ENCODE data around the gene PGP. TPM values are rescaled to one million over a fixed set of nuclear protein-coding genes. Genes with fewer than 3 reads are reported as not detected.

Gene PGP
- total RNA-seq, 4 donors from 2014 or later, result 13.1 to 27.0 (median 23.2) TPM

- Histone ChIP-seq H3K4me1 (peaks cover 0 to 16% (median 0%) of the 10 kb centered on the region in 4 donors), H3K27ac (no peak overlapping the region), H3K36me3 (peaks cover 6 to 89% (median 37%) of the 10 kb centered on the region in 3 donors), H3K4me3 (no peak overlapping the region), H3K9me3 (no peaks in the 10 kb centered on the region), H3K27me3 (no peaks in the 10 kb centered on the region)
- WGBS, 2 donors, result 83 to 87% methylated on average over 12 to 13 of the region's 13 CpGs
- no peak for DNase-seq (ENCODE audit: low spot score in 2 of 2)
- no peak for TF ChIP-seq POLR2A (IDR thresholded peaks at IDR 0.05)
- TF ChIP-seq CTCF (IDR thresholded peaks at IDR 0.05), result no peak
- TF ChIP-seq EP300 (IDR thresholded peaks at IDR 0.05), result no peak
Measured at GRCh38 chr16:2230376-2230775, 15.7 kb upstream of the PGP start.

GRCh38 chr16:2229632-2230250 lies 15.1 kb upstream of the PGP start:
- no peaks in the 10 kb centered on the region for H3K27me3 ChIP-seq
- peaks cover 6 to 83% (median 35%) of the 10 kb centered on the region in 3 donors for H3K36me3 ChIP-seq
- 85 to 86% methylated on average over 21 of the region's 23 CpGs for WGBS, 2 donors
- TF ChIP-seq CTCF (IDR thresholded peaks at IDR 0.05) (no peak), EP300 (IDR thresholded peaks at IDR 0.05) (no peak), POLR2A (IDR thresholded peaks at IDR 0.05) (no peak)
- DNase-seq (ENCODE audit: low spot score in 2 of 2), result no peak
- no peak overlapping the region for H3K4me3 ChIP-seq
- no peak overlapping the region for H3K27ac ChIP-seq
- H3K4me1 ChIP-seq, result peaks cover 0 to 22% (median 6%) of the 10 kb centered on the region in 4 donors
- H3K9me3 ChIP-seq, result no peaks in the 10 kb centered on the region

GRCh38 chr16:2229091-2229490 lies 14.5 kb upstream of the PGP start:
- no peak for DNase-seq (ENCODE audit: low spot score in 2 of 2)
- WGBS, 2 donors, result 85 to 96% methylated on average over 11 to 12 of the region's 12 CpGs
- peaks cover 6 to 76% (median 34%) of the 10 kb centered on the region in 3 donors for H3K36me3 ChIP-seq
- H3K27me3 ChIP-seq, result no peaks in the 10 kb centered on the region
- peaks cover 0 to 29% (median 11%) of the 10 kb centered on the region in 4 donors for H3K4me1 ChIP-seq
- no peaks in the 10 kb centered on the region for H3K9me3 ChIP-seq
- no peak overlapping the region for H3K4me3 ChIP-seq
- TF ChIP-seq EP300 (IDR thresholded peaks at IDR 0.05), result no peak
- TF ChIP-seq POLR2A (IDR thresholded peaks at IDR 0.05), result no peak
- TF ChIP-seq CTCF (IDR thresholded peaks at IDR 0.05), result no peak
- no peak overlapping the region for H3K27ac ChIP-seq

GRCh38 chr16:2228161-2228824 lies 13.7 kb upstream of the PGP start:
- no peak overlapping the region for H3K27ac ChIP-seq
- no peaks in the 10 kb centered on the region for H3K27me3 ChIP-seq
- H3K4me1 ChIP-seq, result peaks cover 0 to 30% (median 12%) of the 10 kb centered on the region in 4 donors
- no peak for TF ChIP-seq CTCF (IDR thresholded peaks at IDR 0.05)
- no peak for TF ChIP-seq EP300 (IDR thresholded peaks at IDR 0.05)
- no peak for TF ChIP-seq POLR2A (IDR thresholded peaks at IDR 0.05)
- H3K36me3 ChIP-seq, result peaks cover 6 to 68% (median 32%) of the 10 kb centered on the region in 3 donors
- 89 to 92% methylated on average over 8 to 23 of the region's 25 CpGs for WGBS, 2 donors
- no peak overlapping the region for H3K4me3 ChIP-seq
- no peak for DNase-seq (ENCODE audit: low spot score in 2 of 2)
- no peaks in the 10 kb centered on the region for H3K9me3 ChIP-seq

- 83 to 90% methylated on average over 6 of the region's 6 CpGs for WGBS, 2 donors
- DNase-seq (ENCODE audit: low spot score in 2 of 2), result no peak
- Histone ChIP-seq H3K4me3 (no peak overlapping the region), H3K4me1 (peaks cover 0 to 34% (median 12%) of the 10 kb centered on the region in 4 donors), H3K9me3 (no peaks in the 10 kb centered on the region), H3K27me3 (no peaks in the 10 kb centered on the region), H3K27ac (no peak overlapping the region), H3K36me3 (peaks cover 0 to 54% (median 20%) of the 10 kb centered on the region in 3 donors)
- TF ChIP-seq POLR2A (IDR thresholded peaks at IDR 0.05) (no peak), EP300 (IDR thresholded peaks at IDR 0.05) (no peak), CTCF (IDR thresholded peaks at IDR 0.05) (no peak)
Measured at GRCh38 chr16:2226918-2227317, 12.3 kb upstream of the PGP start.
